Trophoblast cell (in vitro differentiated cells and primary cell): ENCODE results near the gene PACS1.

Experiments
- DNase-seq, 2 donors: peaks; one replicate each; pipeline ENCODE4 v3.0.0-alpha.2; 2016
- H2AFZ ChIP-seq: 2 replicates; pipeline ENCODE4 v1.6.1; 2013; ENCODE audit warnings: low read length, moderate library complexity, mild to moderate bottlenecking; ENCODE audit not compliant: insufficient read depth, poor library complexity
- H2AK5ac ChIP-seq: 2 replicates; pipeline ENCODE4 v1.6.1; 2013; ENCODE audit warnings: mild to moderate bottlenecking, low read length
- H2BK120ac ChIP-seq: 2 replicates; pipeline ENCODE4 v1.6.1; 2013; ENCODE audit warnings: low read length, mild to moderate bottlenecking, moderate library complexity; ENCODE audit not compliant: insufficient read depth, poor library complexity
- H2BK12ac ChIP-seq: 2 replicates; pipeline ENCODE4 v1.6.1; 2013; ENCODE audit warnings: mild to moderate bottlenecking, low read length, moderate library complexity
- H2BK5ac ChIP-seq: 2 replicates; pipeline ENCODE4 v1.6.1; 2013; ENCODE audit warnings: low read length, low read depth, moderate library complexity, mild to moderate bottlenecking; ENCODE audit not compliant: poor library complexity
- H3K14ac ChIP-seq: 2 replicates; pipeline ENCODE4 v1.6.1; 2013; ENCODE audit warnings: mild to moderate bottlenecking, low read length
- H3K18ac ChIP-seq: 2 replicates; pipeline ENCODE4 v1.6.1; 2013; ENCODE audit warnings: mild to moderate bottlenecking, low read length
- H3K23ac ChIP-seq: 2 replicates; pipeline ENCODE4 v1.6.1; 2013; ENCODE audit warnings: low read length
- H3K27ac ChIP-seq: 2 replicates; pipeline ENCODE4 v1.5.1; 2013; ENCODE audit warnings: low read depth, mild to moderate bottlenecking, inconsistent platforms, low read length, moderate library complexity
- H3K27me3 ChIP-seq: 2 replicates; pipeline ENCODE4 v1.6.1; 2013; ENCODE audit warnings: inconsistent platforms, mild to moderate bottlenecking, low read length, moderate library complexity; ENCODE audit not compliant: insufficient read depth
- H3K36me3 ChIP-seq, 2 experiments: 1 replicate in 1 of 2; 2 replicates in 1 of 2; pipeline ENCODE4 v1.6.1; 2013; ENCODE audit warnings: low read length in 2 of 2, mild to moderate bottlenecking in 2 of 2, moderate library complexity in 1 of 2; ENCODE audit not compliant: insufficient read depth in 2 of 2, control insufficient read depth in 1 of 2
- H3K4ac ChIP-seq: 2 replicates; pipeline ENCODE4 v1.6.1; 2013; ENCODE audit warnings: low read depth, mild to moderate bottlenecking, low read length, moderate library complexity
- H3K4me1 ChIP-seq, 2 experiments: 1 replicate in 1 of 2; 2 replicates in 1 of 2; pipeline ENCODE4 v1.6.1; 2013; ENCODE audit warnings: low read length in 2 of 2, mild to moderate bottlenecking in 2 of 2, moderate library complexity in 1 of 2; ENCODE audit not compliant: insufficient read depth in 2 of 2, control insufficient read depth in 1 of 2
- H3K4me2 ChIP-seq: 2 replicates; pipeline ENCODE4 v1.6.1; 2013; ENCODE audit warnings: inconsistent platforms, mild to moderate bottlenecking, low read length, moderate library complexity
- H3K4me3 ChIP-seq: 2 replicates; pipeline ENCODE4 v1.5.1; 2013; ENCODE audit warnings: mild to moderate bottlenecking, low read depth, low read length, inconsistent platforms
- H3K79me1 ChIP-seq: one replicate; pipeline ENCODE4 v1.6.1; 2013; ENCODE audit warnings: low read length
- H3K79me2 ChIP-seq: 2 replicates; pipeline ENCODE4 v1.6.1; 2013; ENCODE audit warnings: low read length, mild to moderate bottlenecking; ENCODE audit not compliant: control insufficient read depth, insufficient read depth, poor library complexity
- H3K9ac ChIP-seq: 2 replicates; pipeline ENCODE4 v1.6.1; 2013; ENCODE audit warnings: mild to moderate bottlenecking, low read length
- H3K9me3 ChIP-seq: 2 replicates; pipeline ENCODE4 v1.6.1; 2013; ENCODE audit warnings: low read depth, mild to moderate bottlenecking, control low read depth, inconsistent platforms, low read length; ENCODE audit not compliant: insufficient read depth
- H4K12ac ChIP-seq: 2 replicates; pipeline ENCODE4 v1.6.1; 2013; ENCODE audit warnings: low read depth, mild to moderate bottlenecking, low read length, moderate library complexity
- H4K8ac ChIP-seq: 2 replicates; pipeline ENCODE4 v1.6.1; 2013; ENCODE audit warnings: low read depth, mild to moderate bottlenecking, low read length, moderate library complexity
- H4K91ac ChIP-seq: one replicate; pipeline ENCODE4 v1.6.1; 2013; ENCODE audit warnings: low read depth, mild to moderate bottlenecking, low read length, moderate library complexity
- WGBS: extraction: QIAGEN DNeasy Blood & Tissue Kit; methylation state at CpG from one replicate; pipeline ENCODE4 v1.1.7; 2013; ENCODE audit warnings: missing lambda C conversion rate; ENCODE audit not compliant: insufficient read length, insufficient coverage; ENCODE audit errors: extremely low coverage; 5-methylcytosine and 5-hydroxymethylcytosine counted together

The PACS1 gene

DNA sequence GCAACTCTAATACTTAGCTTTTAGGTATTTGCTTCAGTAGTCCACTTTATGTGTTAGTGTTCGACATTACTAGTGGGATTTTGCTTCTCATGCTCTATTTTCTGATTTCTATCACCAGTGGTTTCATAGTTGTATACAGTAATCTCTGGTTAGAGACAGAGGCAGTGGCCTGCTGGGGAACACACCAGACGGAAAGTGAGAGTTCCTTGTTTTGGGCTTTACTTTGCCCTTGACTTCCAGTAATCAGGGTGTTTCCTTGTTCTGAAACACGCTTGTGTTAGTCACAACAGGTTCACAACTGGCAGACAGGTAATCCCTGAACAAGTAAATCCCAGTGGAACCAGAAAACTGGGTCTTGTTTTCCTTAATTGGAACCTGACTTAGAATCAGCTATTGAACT, 56.0 kb downstream of the PACS1 start:
- H2AFZ ChIP-seq = no peak overlapping the region
- peaks cover 9% of the 10 kb centered on the region for H3K79me1 ChIP-seq
- peak overlapping the region; percentile 45 for H4K91ac ChIP-seq
- peak overlapping the region; percentile 67 for H3K18ac ChIP-seq
- no CpG with 5 or more reads among the region's 3 CpGs for WGBS
- peak overlapping the region; percentile 47 for H3K14ac ChIP-seq
- H3K4me3 ChIP-seq = no peak overlapping the region
- peak overlapping the region; percentile 39 for H4K8ac ChIP-seq
- H4K12ac ChIP-seq = peak overlapping the region; percentile 46
- no peaks in the 10 kb centered on the region for H3K9me3 ChIP-seq
- peaks cover 5% of the 10 kb centered on the region for H3K79me2 ChIP-seq
- H2AK5ac ChIP-seq = no peak overlapping the region
- H2BK120ac ChIP-seq = no peak overlapping the region
- no peak overlapping the region for H3K4me2 ChIP-seq
- H3K9ac ChIP-seq = no peak overlapping the region
- H3K4me1 ChIP-seq = peaks cover 14 to 20% of the 10 kb centered on the region in 2 experiments
- no peaks in the 10 kb centered on the region for H3K36me3 ChIP-seq
- no peak for DNase-seq
- no peak overlapping the region for H3K23ac ChIP-seq
- H2BK5ac ChIP-seq = no peak overlapping the region
- no peaks in the 10 kb centered on the region for H3K27me3 ChIP-seq
- no peak overlapping the region for H2BK12ac ChIP-seq
- peak overlapping the region; percentile 27 for H3K27ac ChIP-seq
- peak overlapping the region; percentile 80 for H3K4ac ChIP-seq

DNA sequence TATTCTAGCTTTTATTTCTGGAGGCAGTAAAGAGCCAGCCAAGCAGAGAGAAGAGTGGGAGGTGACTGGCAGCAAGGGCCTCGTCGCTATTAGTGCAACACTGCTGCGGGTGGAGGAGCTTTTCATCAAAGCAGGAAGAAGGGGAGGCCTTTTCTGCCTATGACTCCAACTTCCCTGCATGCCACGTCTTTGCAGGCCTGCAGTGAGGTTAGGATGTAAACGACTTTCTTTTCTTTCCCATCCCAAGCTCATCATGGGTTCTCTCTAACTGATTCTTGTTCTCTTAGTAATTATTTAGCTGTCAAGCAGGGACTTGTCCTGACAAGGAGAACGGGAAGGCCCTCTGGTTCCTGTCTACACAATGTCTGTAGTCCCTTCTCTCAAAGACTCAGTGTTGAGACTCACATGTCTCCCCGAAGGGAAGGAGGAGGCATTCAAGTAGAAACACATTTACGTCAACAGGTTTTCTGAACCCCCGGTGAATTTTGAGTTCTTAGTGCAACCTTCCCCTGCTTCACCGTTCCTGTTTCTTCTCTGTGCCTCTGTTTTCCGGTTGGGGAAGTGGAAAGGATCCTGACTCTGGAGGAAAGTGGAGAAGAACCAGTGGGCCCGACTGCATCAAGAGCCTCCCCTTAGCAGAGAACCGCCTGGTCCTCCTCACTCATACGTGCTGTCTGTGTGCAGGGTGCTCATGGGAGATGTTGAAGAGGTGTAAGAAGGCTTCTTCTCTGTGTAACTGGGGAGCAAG, 56.9 kb downstream of the PACS1 start:
- Histone ChIP-seq H4K91ac (peak overlapping the region; percentile 69), H3K79me2 (peaks cover 5% of the 10 kb centered on the region), H3K79me1 (peaks cover 8% of the 10 kb centered on the region), H4K12ac (peak overlapping the region; percentile 60), H3K4me2 (no peak overlapping the region), H3K4ac (peak overlapping the region; percentile 56), H3K27me3 (no peaks in the 10 kb centered on the region), H3K23ac (no peak overlapping the region), H3K4me3 (no peak overlapping the region), H2AFZ (no peak overlapping the region), H2AK5ac (peak overlapping the region; percentile 87), H2BK120ac (peak overlapping the region; percentile 14), H3K9me3 (no peaks in the 10 kb centered on the region), H3K9ac (no peak overlapping the region), H2BK12ac (peak overlapping the region; percentile 74), H3K18ac (peak overlapping the region; percentile 90), H3K14ac (peak overlapping the region; percentile 56), H2BK5ac (peak overlapping the region; percentile 50), H3K4me1 (peaks cover 14 to 20% of the 10 kb centered on the region in 2 experiments), H3K36me3 (no peaks in the 10 kb centered on the region), H3K27ac (peak overlapping the region; percentile 38), H4K8ac (peak overlapping the region; percentile 54)
- peak; percentile 31 to 46 for DNase-seq
- no CpG with 5 or more reads among the region's 14 CpGs for WGBS

DNA sequence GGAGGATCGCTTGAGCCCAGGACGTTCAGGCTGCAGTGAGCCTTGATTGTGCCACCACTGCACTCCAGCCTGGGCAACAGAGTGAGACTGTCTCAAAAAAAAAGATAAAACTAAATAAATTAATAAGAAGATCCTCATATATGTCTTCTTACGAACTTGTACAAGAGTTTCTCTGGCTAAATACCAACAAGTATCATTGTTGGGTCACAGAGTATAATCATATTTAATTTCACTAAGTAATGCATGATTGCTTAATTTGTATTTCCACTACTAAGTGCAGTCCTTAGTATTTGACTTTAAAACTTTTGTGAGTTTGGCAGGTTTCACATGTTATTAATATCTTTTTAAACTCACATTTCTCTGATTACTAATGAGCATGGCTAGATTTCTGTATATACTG, 60.9 kb downstream of the PACS1 start:
- H2BK12ac ChIP-seq = no peak overlapping the region
- no peak overlapping the region for H3K27ac ChIP-seq
- peaks cover 4% of the 10 kb centered on the region for H3K79me2 ChIP-seq
- H4K12ac ChIP-seq = no peak overlapping the region
- H2AFZ ChIP-seq = no peak overlapping the region
- H3K4me1 ChIP-seq = peaks cover 11 to 14% of the 10 kb centered on the region in 2 experiments
- peaks cover 7% of the 10 kb centered on the region for H3K79me1 ChIP-seq
- no peak overlapping the region for H2BK5ac ChIP-seq
- no peak overlapping the region for H3K14ac ChIP-seq
- H3K4ac ChIP-seq = no peak overlapping the region
- no peak overlapping the region for H4K8ac ChIP-seq
- H2BK120ac ChIP-seq = no peak overlapping the region
- WGBS = no CpG with 5 or more reads among the region's 3 CpGs
- no peak overlapping the region for H4K91ac ChIP-seq
- no peak overlapping the region for H2AK5ac ChIP-seq
- H3K4me3 ChIP-seq = no peak overlapping the region
- no peak overlapping the region for H3K4me2 ChIP-seq
- H3K27me3 ChIP-seq = no peaks in the 10 kb centered on the region
- H3K9me3 ChIP-seq = no peaks in the 10 kb centered on the region
- H3K18ac ChIP-seq = no peak overlapping the region
- no peak for DNase-seq
- no peak overlapping the region for H3K9ac ChIP-seq
- no peak overlapping the region for H3K23ac ChIP-seq
- no peaks in the 10 kb centered on the region for H3K36me3 ChIP-seq

DNA sequence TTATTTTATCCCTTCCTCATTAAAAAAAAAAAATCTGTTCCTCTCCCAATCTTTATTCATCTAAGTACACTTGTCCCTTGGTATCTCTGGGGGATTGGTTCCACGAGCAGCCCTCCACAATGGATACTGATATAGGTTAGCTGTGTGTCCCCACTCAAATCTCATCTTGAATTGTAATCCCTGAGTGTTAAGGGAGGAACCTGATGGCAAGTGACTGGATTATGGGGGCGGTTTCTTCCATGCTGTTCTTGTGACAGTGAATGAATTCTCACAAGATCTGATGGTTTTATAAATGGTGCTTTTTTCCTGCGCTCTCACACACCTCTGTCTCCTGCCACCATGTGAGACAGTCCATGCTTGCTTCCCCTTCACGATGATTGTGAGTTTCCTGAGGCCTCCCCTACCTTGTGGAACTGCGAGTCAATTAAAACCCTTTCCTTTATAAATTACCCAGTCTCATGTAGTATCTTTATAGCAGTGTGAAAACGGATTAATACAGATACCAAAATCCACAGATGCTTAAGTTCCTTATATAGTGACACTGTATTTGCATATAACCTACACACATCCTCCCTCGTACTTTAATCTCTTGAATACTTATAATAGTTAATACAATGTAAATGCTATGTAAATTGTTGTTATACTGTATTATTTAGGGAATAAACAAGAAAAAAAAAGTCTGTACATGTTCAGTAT, 62.0 kb downstream of the PACS1 start:
- Histone ChIP-seq H3K14ac (no peak overlapping the region), H2AK5ac (no peak overlapping the region), H3K27me3 (no peaks in the 10 kb centered on the region), H2BK5ac (no peak overlapping the region), H3K9ac (no peak overlapping the region), H3K23ac (no peak overlapping the region), H3K9me3 (no peaks in the 10 kb centered on the region), H3K27ac (no peak overlapping the region), H3K4ac (no peak overlapping the region), H2AFZ (no peak overlapping the region), H2BK120ac (no peak overlapping the region), H3K4me2 (no peak overlapping the region), H4K12ac (no peak overlapping the region), H3K79me1 (peaks cover 4% of the 10 kb centered on the region), H3K4me3 (no peak overlapping the region), H4K91ac (no peak overlapping the region), H3K18ac (no peak overlapping the region), H3K79me2 (peaks cover 2% of the 10 kb centered on the region), H3K4me1 (peaks cover 4% of the 10 kb centered on the region in 2 experiments), H2BK12ac (no peak overlapping the region), H4K8ac (no peak overlapping the region), H3K36me3 (no peaks in the 10 kb centered on the region)
- no CpG with 5 or more reads among the region's 7 CpGs for WGBS
- DNase-seq = no peak
